LNCaP clone FGC (cell line): ENCODE results near the gene SLC39A6.
"Not testable (repeated sequence)": the region's sequence is repeated elsewhere in the genome, so short reads cannot be mapped to it uniquely, and the experiment has no call there.

Experiments
- DNase-seq: peaks from one replicate; pipeline ENCODE4 v3.0.0-alpha.2; 2011; ENCODE audit warnings: low read depth
- H3K4me3 ChIP-seq: 2 replicates; pipeline ENCODE4 v1.5.1; 2011; ENCODE audit warnings: mild to moderate bottlenecking, low read depth, low read length, control low read depth
- CTCF ChIP-seq: IDR thresholded peaks from 2 replicates; pipeline ENCODE4 v1.5.1; 2012; ENCODE audit warnings: mild to moderate bottlenecking; ENCODE audit not compliant: control insufficient read depth, insufficient read depth; ENCODE audit errors: extremely low read depth

The SLC39A6 gene

GRCh38 chr18:36074435-36074834 lies 54.7 kb downstream of the SLC39A6 start:
- no peak overlapping the region for H3K4me3 ChIP-seq
- no peak for DNase-seq

GRCh38 chr18:36073676-36074075 lies 55.5 kb downstream of the SLC39A6 start:
- H3K4me3 ChIP-seq, result no peak overlapping the region
- no peak for TF ChIP-seq CTCF
- DNase-seq, result no peak

More at GRCh38 chr18:36074435-36074834, 54.7 kb downstream of the SLC39A6 start:
- no peak for TF ChIP-seq CTCF

GRCh38 chr18:36072406-36072805 lies 56.7 kb downstream of the SLC39A6 start:
- not testable (repeated sequence) for H3K4me3 ChIP-seq, DNase-seq

GRCh38 chr18:36067055-36067957 lies 61.8 kb downstream of the SLC39A6 start, which contains the start of gene RPRD1A:
RPRD1A (minus strand) TSS chr18:36067559; CDS start chr18:36067404, 155 bp downstream.
- no peak for TF ChIP-seq CTCF
- DNase-seq, result peak; percentile 70

GRCh38 chr18:36066686-36067054 lies 62.5 kb downstream of the SLC39A6 start:
- peak overlapping the region; percentile 98 for H3K4me3 ChIP-seq
- no peak for TF ChIP-seq CTCF
- no peak for DNase-seq

More at GRCh38 chr18:36067055-36067957, 61.8 kb downstream of the SLC39A6 start, which contains the start of gene RPRD1A:
- peak within 1 kb of the TSS; percentile 98 for H3K4me3 ChIP-seq

GRCh38 chr18:36066001-36066400 lies 63.1 kb downstream of the SLC39A6 start:
- TF ChIP-seq CTCF, result no peak
- peak overlapping the region; percentile 98 for H3K4me3 ChIP-seq
- DNase-seq, result peak; percentile 44

GRCh38 chr18:36064809-36065079 lies 64.4 kb downstream of the SLC39A6 start:
- DNase-seq, H3K4me3 ChIP-seq: not testable (repeated sequence)
